Activated CD8-positive, alpha-beta memory T cell treated with anti-CD3 and anti-CD28 coated beads for 24 hours (primary cell): ENCODE results near the gene PROSER3.
"Not testable (repeated sequence)": the region's sequence is repeated elsewhere in the genome, so short reads cannot be mapped to it uniquely, and the experiment has no call there.

ENCODE experiments used
- DNase-seq: peaks from one replicate; pipeline ENCODE4 v3.0.0-alpha.2; 2020

Gene PROSER3

GRCh38 chr19:35795564-35795963 lies 37.6 kb downstream of the PROSER3 start:
- DNase-seq: not testable (repeated sequence)

GRCh38 chr19:35796645-35797542 lies 38.9 kb downstream of the PROSER3 start:
- DNase-seq: no peak

GRCh38 chr19:35797663-35798062 lies 39.7 kb downstream of the PROSER3 start:
- DNase-seq: peak; percentile 64

DNA sequence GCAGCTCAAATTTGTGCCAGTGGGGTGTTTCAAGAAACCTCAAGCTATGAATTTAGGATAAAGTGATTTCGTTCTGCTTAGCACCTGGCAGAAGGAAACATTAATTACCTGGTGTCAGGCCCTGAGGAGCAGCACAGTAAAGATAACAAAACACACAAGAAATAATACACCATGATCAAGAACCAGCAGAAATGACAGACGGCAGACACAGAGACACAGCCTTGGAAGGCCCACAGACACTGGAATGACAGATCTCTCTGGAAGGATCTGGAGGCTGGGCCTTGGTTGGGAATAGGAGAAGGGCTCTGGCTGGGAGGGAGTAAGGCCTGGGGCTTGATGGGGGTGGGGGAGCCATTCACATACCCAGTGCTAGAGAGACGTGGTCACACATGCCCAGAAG lies 43.9 kb downstream of the PROSER3 start:
- no peak for DNase-seq

DNA sequence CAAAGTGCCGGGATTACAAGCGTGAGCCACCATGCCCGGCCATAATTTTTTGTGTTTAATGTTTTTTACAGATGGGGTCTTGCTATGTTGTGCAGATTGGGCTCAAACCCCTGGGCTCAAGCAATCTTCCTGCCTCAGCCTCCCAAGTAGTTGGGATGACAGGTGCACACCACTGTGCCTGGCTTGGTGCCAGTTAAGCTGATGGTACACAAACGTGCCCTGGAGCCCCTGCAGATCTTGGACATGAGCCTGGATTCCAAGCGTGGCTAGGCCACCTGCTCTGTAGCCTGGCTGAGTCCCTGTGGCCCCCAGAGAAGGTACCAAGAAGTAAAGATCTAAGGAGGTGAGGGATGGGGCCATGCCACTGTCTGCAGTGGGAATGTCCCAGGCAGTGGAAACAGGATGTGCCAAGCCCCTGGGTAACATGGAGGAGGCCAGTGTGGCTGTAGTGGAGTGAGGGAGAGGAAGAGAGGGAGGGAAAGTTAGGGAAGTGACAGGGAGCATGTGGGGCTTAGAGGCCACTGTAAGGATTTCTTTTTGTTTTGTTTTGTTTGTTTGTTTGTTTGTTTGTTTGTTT lies 47.6 kb downstream of the PROSER3 start:
- DNase-seq: no peak

GRCh38 chr19:35806597-35806996 lies 48.6 kb downstream of the PROSER3 start:
- DNase-seq: no peak

GRCh38 chr19:35807633-35808032 lies 49.7 kb downstream of the PROSER3 start:
- no peak for DNase-seq

DNA sequence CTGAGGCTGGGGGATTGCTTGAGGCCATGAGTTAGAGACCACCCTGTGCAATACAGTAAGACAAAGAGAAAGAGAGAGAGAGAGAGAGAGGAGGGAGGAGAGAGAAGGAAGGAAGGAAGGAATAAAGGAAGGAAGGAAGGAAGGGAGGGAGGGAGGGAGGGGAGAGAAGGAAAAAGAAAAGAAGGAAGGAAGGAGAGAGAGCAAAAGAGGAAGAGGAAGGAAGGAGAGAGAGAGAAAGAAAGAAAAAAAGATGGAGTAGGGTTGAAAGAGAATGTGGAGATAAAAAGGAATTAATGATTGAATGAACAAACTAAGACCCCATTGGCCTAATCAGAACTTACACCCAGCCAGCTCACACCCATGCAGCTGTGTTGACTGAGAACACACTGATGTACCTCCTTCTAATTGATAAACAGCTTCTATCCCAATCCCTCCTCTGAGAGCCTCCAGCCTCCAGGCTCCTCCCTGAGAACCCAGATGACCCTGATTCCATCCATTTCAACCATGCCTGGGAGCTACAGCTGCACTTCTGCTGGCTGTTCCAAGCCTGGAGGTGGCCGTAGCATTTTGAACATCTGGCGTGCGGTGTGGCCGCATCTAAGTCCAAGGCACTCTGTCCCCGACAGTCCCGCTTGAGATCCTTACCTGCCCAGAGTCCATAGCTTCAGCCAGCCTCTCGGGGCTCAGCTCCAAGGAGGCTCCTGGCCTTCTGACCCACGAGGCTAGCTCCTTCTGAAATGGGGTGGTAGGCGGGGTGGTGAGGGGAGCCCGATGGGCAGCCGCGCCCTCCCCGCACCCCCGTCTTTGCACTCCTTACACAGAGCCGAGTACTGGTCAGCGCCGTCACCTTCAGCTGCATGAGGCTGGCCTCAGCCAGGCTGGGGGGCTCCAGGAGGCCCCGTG lies 53.6 kb downstream of the PROSER3 start:
- no peak for DNase-seq

DNA sequence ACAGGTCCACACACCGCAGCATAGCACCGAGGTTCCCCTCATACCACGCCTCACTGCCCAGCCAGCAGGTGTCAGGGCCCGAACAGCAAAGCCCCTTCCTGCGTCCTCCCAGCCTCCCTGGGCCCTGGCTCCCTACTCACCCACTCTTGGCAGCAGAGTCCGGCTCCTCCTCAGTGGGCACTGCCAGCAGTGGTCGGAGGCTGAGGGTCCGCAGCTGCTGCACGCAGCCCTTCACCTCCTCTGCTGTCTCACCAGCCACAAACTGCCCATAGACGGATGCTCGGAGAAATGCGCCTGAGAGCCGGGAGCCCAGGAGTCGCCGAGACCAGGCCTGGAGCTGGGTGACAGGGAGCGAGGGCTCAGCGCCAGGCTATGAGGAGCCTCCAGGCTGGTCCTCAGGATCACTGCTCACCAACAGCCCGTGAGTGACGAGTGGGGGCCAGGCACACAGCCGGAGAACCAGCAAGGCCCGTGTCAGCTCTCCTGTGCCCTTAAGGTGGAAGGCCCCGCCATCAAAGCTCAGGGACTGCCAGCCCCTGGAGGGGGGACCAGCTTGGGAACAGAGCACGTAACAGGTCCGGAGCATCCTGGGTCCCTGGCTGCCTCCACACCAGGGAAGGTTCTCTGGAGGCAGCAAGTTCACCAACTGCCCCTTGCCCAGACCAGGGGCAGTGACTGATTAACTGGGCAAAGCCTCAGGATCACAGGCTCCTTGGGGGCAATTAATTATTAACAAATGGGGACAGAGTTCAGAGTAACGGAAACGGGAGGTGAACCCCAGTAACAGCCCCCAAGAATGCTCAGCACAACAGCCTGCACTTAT lies 54.5 kb downstream of the PROSER3 start, which contains the start of gene PRODH2:
TSS of gene PRODH2 (minus strand) at position 626 of the 823 bp plus-strand sequence. CDS start at position 586, 40 bp downstream.
- DNase-seq: no peak

GRCh38 chr19:35813043-35813890 lies 55.3 kb downstream of the PROSER3 start:
- no peak for DNase-seq

- no peak for DNase-seq
These were observed 58.3 kb downstream of the PROSER3 start for GRCh38 chr19:35816262-35816661.

GRCh38 chr19:35816846-35817245 lies 58.9 kb downstream of the PROSER3 start:
- no peak for DNase-seq

GRCh38 chr19:35818445-35818844 lies 60.5 kb downstream of the PROSER3 start:
- DNase-seq: no peak
